Stimulated activated CD4-positive, alpha-beta T cell treated with anti-CD3 and anti-CD28 coated beads, TNF-alpha, amount 100 ng/mL, for 4 hours (primary cell): ENCODE measurements around the gene ATG4B.

Experiments used
- DNase-seq, 3 experiments: peaks; one replicate each; pipeline ENCODE4 v3.0.0-alpha.2; 2020; ENCODE audit warnings: low read depth in 3 of 3

Gene ATG4B

DNA sequence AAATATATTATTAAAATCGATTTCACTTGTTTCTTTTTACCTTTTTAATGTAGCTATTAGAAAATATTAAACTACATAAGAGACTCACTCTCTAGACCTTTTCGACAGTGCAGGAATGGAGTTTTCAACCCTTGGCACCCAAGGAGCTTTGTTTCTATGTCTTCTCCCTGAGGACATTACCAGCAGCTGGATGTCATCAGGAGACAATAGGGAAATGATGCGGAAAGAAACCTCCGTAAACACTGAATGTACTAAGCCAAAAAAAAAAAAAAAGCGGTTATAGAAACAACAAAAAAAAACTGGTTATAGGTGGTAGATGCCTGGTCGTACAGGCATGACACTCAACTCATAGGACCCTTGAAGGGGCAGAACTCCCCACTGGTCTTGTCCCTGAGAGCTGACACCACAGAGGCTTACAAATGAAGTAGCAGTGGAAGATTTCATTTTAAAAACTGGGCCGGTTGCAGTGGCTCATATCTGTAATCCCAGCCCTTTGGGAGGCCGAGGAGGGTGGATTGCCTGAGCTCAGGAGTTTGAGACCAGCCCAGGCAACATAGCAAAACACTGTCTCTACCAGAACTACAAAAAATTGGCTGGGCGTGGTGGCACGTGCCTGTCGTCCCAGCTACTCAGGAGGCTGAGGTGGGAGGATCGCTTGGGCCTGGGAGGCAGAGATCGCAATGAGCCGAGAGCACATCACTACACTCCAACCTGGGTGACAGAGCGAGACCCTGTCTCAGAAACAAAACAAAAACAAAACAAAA lies 24.3 kb upstream of the ATG4B start:
- no peak for DNase-seq

DNA sequence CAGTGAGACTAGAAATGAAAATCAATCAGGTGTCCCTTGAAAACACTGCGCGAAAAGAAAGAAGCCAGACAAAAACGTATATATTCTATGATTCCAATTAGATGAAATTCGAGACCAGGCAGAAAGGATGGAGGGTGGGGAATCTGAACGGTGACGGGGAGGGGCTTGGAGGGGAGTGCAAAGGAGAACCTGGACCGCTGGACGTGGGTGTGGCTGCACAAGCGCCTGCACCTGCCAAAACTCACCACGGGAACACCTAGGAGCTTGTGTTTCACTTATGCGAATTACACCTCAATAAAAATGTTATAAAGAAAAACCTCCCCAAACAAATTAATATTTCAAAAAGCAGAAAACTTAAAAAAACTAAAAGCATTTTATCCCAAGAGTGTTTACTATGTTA lies 22.5 kb upstream of the ATG4B start:
- DNase-seq, result no peak

DNA sequence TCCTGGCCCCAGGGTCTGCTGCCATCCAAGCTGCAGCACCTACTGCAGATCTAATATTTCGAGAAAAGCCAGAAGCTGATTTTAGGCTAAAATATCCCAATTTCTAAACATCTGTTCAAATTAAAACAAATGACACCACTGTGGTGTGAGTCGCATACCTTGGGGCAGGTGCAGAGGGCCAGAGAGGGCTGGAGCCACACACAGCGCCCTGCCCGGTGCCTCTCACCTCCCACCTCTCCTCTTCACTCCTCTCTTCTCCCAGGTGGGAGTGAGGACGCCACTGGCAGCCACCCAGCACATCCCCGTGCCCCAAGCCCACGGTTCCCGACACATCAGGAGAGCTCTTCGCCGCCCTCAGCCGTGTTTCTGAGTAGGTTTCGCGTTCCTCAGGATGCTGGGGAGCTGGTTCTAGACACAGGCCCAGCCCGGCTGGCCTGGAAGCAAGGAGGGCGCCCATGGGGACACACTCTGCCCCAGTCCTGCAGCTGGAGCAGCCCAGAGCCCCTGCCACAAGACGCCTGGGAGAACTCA lies 21.9 kb upstream of the ATG4B start:
- no peak for DNase-seq

DNA sequence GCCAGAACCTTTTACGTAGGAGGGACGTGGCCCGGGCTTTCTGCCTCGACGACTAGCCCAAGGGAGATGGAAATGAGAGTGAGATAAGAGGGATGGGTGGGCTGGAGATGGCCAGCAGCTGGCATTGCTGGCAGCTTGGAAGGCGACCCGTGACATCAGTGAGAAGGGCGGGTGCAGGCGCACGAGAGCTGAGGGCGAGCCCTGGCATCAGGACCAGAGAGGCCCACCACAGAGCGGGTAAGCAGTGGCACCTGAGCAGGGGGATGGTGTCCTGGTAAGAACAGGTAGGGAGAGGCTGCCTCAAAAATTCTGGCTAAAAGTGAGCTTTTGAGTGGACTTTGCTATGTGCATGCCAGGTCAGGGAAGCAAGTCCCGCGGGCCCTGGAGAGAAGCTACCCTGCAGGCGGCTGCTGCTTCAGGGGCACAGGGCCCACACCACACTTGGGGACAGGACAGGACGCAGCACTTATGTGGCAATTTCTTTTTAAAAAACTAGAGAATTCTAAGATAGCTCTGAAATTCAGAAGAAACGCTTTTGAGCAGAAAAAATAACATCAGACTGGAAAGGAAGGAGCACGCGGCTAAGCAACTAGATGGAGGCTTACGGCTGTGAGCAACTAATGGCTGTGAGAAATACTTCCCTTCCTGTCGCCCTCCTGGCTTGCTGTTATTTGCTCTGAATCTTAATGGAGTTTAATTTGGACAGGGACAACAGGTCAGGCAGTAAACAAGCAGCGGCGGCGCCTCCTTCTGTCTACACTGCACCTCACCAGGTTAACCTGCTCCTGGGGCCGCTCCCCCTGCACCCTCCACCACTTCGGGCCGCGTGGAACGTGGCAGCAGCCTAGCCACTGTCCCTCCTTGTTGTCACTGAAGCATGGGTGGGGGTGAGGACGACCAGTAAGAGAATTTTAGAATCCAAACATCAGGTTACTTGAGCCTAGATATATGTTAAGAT lies 21.0 kb upstream of the ATG4B start:
- DNase-seq, result no peak

DNA sequence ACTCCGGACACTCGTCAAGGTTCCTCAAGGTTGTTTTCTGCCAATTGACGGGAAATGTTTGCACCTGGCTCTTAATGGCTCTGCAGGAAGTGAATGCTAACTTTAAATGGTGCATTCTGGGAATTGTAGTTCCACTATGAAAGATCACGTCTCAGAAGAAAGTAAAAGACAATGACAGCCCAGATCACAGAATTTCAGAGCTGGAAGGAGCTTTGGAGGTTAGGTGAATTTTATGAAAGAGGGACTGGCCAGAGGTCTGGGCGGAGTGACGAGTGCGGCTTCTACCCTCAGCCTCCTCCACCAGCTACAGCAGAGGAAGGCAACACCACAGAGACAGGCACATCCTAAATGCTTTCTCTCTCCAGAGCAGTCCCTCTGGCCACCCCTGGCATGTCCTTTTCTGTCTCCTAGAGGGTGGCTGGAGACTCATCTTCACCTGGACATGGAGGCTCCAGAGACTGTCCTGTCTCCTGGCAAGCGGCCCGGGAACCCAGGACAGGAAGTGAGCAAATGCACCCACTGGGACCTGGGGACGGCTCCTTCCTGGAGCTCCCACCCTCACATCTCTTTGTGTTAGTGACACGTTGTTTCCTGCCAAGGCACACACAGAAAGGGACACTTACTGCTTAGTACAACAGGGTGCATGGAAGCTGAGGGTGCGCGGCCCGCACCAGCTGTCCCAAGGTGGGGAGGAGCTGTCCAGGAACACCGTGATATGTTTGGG lies 19.9 kb upstream of the ATG4B start:
- no peak for DNase-seq

DNA sequence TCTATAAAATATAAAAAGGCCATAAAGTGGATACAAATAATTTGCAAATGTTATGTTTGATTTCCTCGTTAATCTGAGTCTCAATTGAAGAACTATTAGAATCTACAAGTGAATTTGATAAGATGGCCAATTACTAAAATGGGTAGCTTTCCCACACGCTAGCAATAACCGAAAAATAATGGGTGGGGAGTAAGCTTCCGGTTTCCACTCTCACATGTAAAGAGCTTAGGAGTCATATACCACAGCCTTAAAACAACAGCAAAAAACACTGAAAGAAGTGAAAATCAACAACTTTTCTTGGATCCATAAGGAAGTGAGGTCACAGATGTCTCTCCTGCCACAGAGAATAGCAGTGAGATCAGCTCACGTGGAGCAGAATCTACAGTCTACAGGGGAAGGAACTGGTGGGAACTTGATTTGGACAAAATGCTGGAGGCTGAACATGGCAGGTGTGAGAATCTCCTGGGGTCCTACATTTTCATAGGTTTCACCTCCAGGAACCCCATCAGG lies 19.1 kb upstream of the ATG4B start:
- DNase-seq, result no peak

DNA sequence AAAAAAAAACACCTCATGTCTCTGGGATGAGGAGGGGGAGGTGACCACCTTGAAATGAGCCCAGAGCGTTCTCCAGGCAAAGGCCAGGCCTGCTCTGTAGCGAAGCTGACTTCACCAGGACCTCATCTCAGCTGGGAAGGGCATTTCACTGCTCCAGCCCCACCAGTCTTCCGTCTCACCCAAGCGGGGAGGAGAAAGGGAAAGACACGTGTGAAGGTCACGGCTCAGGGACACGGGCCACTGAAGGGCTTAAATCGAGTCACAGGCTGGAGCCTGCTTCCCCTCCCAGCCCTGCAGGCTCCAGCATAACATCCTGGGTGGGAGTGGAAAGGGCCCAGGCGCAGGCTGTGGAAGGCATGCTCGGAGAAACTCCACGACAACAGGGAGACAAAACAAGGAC lies 18.7 kb upstream of the ATG4B start:
- no peak for DNase-seq

DNA sequence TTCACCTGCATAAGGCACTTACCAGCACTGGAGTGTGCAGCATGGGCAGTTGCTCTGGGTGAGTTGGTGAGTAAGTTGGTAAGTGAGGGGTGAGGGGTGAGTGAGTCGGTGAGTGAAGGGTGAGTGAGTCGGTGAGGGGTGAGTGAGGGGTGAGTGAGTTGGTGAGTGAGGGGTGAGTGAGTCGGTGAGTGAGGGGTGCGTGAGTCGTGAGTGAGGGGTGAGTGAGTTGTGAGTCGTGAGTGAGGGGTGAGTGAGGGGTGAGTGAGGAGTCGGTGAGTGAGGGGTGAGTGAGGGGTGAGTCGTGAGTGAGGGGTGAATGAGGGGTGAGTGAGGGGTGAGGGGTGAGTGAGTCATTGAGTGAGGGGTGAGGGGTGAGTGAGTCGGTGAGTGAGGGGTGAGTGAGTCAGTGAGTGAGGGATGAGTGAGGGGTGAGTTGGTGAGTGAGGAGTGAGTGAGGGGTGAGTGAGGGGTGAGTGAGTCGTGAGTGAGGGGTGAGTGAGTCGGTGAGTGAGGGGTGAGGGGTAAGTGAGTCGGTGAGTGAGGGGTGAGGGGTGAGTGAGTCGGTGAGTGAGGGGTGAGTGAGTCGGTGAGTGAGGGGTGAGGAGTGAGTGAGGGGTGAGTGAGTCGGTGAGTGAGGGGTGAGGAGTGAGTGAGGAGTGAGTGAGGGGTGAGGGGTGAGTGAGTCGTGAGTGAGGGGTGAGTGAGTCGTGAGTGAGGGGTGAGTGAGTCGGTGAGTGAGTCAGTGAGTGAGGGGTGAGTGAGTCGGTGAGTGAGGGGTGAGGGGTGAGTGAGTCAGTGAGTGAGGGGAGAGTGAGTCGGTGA lies 17.7 kb upstream of the ATG4B start:
- DNase-seq, result no peak

DNA sequence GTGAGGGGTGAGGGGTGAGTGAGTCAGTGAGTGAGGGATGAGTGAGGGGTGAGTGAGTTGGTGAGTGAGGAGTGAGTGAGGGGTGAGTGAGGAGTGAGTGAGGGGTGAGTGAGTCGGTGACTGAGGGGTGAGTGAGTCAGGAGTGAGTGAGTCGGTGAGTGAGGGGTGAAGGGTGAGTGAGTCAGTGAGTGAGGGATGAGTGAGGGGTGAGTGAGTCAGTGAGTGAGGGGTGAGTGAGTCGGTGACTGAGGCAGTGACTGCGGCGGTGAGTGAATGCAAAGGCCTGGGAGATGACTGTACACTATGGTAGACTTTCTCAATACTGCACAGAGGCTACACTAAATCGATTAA lies 17.1 kb upstream of the ATG4B start:
- DNase-seq, result no peak

DNA sequence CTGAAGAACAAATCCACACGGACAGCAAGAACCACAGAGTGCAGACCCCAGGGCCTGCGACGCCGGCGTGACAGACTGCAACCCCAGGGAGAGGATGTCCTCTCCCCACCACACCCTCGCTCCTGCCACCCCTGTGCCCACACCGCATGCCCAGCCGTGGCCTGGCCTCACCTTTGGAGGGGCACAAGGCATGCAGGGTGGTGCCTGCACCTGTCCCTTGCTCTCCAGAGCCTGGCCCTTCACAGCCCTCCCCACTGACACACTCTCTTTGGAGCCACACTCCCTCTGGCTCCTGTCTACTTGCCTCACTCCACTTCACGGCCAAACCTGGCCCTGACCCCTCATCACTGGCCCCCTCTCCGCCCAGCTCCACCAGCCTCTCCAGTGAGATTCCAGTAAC lies 9.8 kb upstream of the ATG4B start:
- DNase-seq, result no peak

DNA sequence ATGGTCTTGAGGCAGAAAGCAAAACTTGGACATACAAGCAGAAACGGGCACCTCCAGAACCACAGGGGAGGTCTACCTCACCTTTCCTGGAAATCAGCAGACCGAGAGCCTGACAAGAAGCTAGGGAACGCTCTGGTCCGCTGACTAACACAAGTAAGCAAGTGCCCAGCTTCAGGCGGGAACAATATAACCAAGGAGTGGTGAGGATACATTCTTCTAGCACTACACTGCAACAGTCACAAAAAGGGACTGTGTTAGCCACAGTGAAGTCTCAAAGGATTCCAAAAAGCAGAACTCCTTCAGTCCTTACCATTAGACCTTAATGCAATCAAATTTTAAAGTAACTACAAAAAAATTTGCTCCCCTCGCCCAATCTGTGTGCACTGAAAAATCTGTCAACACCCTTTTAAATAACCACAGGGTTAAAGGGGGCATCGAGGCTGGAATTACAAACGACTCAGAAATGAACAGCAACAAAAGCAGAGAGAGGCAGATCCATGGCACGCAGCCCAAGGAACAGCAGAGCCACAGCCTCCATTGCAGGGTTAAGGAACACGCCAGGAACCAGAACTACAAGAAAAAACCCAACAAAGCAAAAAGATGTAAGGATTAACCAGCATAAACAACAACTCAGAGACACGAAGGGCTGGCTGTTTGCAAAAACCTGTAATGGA lies 7.6 kb upstream of the ATG4B start:
- DNase-seq, result no peak

DNA sequence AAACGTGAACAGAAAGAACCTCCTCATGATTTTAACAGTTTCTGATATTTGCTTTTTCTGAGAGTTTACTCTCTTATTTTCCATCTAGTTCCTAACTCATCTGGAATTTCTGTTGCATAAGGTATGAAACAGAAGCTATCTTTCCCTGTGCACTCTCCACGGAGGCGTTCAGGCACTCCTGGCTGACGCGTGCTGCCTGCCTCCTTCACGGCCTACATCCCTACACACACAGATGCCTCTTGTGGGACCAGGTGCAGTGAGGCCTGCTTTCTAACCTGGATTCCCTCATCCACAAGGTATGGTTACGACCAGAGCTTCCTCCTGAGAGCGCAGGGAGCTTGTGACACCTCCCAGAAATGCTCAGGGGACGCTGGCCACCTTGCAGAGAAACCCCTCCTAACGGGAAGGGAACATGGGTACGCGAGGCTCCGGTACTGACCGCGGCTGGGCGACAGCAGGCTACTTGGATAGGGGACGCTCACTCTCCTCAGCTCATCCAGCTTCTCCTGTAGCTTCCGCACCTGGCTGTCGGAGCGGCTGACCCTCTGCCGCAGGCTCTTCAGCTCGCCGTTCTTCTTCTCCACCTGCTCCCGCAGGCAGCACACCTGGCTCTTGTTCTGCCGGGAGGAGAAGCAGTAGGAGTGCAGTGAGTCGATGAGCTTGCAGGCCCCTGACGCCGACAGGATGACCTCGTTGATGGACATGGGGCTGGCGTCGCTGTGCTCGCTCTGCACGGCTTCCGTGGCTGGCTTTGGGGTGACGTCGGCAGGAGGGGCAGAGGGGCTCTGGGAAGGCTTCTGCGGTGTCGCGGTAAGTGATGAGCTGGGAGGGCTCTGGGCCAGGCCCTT lies 4.8 kb upstream of the ATG4B start:
- DNase-seq, result no peak

DNA sequence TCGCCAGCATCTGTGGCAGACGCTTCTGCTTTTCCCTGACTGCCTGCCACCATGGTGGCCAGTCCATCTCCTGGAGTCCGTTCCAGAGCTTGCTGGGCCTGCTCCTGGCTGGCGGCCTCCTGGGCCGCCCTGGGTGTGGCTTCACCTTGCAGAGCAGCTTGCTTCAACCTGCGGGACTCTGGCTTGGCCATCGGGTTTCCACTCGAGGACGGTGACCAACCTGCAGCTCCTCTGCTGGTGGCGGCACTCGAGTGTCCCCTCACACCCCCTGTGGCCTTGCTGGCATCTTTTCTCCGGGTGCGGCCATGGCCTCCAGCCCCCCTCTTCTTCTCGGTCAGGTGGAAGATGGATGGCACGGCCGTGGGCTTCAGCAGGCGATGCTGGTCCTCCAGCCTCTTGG lies 3.9 kb upstream of the ATG4B start:
- DNase-seq, result no peak

DNA sequence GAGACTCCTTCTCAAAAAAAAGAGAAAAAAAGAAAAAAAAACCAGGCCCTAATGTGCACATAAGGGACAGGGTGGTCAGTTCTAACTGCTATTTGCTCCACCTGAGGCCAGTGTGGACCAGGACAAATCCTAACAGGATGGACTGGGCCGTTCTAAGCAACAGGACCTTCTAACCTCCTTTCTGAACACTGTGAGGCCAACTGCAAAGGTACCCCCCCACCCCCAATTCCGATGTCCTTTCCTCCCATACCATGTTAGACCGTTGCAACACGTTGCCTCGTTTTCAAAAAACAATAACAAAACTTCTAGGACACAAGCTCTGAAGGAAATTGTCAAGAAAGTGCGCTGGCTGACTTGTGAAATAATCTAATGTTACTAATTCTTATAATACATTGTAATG lies 1.7 kb upstream of the ATG4B start:
- DNase-seq, result no peak

DNA sequence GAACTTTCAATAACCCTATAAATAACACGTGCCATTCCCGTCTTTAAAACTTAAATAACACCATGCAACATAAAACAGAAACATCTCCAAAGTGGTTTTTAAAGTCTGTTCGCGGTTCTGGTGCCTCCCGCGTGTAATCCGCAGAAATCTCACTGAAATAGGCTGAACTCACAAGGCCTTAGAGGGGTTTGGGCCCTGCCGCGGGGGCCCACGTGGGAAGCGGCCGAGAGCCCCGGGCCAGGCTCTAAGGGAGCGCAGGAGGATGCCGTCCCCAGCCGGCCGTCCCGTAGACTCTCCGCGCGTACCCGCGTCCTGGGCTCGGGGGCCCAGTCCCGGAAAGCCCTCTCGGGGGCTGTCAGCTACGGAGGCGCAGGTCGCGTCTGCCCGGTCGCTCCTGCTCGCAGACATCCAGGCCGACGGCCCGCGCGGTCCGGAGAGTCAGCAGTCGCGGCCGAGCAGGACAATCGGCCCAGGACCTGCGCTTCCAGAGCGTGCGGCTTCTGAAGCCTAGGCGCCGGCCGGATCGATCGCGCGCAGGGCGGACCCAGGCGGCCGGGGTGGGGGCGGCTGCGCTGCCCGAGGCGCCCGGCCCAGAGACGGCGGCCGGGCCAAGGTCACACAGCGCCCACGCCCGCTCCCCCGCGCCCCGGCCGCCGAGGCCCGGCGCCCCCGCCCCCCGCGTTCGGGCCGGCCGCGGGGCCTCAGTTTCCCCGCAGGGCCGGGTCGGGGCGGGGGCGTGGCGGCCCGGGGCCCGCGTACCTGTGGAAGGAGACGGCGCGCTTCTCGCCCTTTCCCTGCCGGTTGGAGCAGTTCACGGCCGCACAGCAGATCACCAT lies 1.1 kb upstream of the ATG4B start:
- DNase-seq, result peak in 2 of 3 experiments; percentile 9 to 21

DNA sequence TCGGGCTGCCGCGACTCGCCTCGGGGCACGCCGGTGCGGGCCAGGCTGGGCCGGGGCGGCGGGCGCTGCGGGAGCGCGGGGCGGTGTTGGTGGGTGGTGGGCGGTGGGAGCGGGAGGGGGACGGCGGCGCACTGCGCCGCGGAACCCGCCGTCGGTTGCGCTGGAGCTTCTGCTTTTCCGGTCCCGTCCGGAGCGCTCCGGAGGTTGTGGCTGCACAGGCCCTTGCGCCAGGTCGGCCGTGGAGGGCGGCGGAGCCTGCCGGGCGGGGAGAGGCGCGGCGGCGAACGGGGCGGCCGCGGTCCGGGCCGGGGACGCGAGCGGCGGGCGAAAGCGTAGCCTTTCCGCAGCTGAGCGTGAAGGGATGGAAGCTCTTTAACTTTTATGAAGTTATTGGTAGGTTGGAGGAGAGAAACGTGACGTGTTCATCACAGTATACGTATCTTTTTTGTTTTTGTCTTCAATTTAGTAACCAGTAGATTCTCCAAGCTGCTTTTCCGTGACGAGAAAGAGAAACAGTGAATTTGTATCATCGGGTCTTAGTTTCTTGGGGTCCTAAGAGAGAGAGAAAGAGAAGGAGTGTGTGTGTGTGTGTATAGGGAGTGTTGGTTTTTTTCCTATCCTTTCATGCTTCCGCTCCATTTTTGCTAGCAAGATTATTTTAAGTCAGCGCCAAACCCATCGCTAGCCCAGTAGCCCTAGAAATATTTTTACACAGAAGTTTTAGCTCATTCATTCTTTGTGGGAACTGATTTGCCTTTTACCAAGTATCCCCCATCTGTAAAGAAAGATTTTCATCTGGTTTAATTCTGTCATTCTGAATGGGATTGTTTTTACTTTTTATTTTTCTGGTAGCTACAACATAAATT lies 535 bp downstream of the ATG4B start:
- peak in 1 of 3 experiments; percentile 61 for DNase-seq

DNA sequence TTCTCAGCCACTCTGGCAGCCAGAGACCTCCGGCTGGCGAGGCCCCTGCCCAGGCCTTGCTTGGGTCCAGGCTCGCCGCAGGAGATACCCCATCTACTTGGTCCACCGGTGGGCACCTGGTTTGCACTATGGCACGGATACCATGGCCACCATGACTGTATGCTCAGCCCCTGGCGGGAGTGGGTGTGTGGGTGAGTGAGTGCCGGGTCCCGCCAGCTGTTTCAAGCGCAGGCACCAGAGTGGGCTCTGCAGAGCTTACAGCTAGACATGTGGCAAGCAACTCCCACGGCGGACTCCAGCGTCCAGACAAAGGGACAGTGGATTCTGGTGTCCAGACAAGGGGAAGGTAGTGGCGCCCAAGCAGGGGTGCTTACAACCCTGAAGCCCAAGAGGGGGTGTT lies 1.4 kb downstream of the ATG4B start:
- no peak for DNase-seq

DNA sequence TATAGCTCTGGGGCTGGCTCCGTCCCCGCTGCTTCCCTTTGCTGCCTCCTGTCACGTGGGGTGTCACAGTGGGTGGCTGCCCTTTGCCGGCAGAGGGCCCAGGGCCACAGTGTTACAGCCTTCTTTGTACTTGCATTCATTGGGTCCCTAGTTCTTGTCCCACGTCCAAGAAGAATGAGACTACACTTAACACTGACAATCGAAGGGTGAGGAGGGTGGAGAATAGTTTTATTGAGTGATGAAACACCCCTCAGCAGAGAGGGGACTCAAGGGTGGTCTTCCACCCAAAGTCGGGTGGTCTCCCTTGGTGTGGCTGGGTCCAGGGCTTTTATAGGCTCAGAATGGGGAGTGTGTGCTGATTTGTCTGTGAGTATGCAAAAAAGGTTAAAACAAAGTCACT lies 1.9 kb downstream of the ATG4B start:
- DNase-seq, result no peak
